Stomach (tissue), 9 donors: ENCODE data around the gene MSI2. TPM values are rescaled to one million over a fixed set of nuclear protein-coding genes. Genes with fewer than 3 reads are reported as not detected.

Experiments
- DNase-seq, 2 donors: peaks; one replicate each; pipeline versions ENCODE4 v3.0.0 to v3.0.0-alpha.2; 2013 to 2019
- H3K27ac ChIP-seq, 5 donors: fragments of 200-600 bp in 4 of 5; sonication (generic) in 4 of 5; one replicate each; pipeline ENCODE4 v1.5.1; 2013 to 2019; ENCODE audit warnings: mild to moderate bottlenecking in 1 of 5, moderate library complexity in 1 of 5
- H3K27me3 ChIP-seq, 3 donors: fragments of 200-600 bp; sonication (generic); one replicate each; pipeline ENCODE4 v1.5.1; 2017 to 2019; ENCODE audit warnings: mixed run types in 1 of 3
- H3K36me3 ChIP-seq, 4 donors: fragments of 200-600 bp; sonication (generic); 1 replicate in 3 of 4; 2 replicates in 1 of 4; pipeline ENCODE4 v1.5.1; 2016 to 2019
- H3K4me1 ChIP-seq, 4 donors: fragments of 200-600 bp; sonication (generic); one replicate each; pipeline ENCODE4 v1.5.1; 2016 to 2019
- H3K4me3 ChIP-seq, 4 donors: fragments of 200-600 bp; sonication (generic) in 3 of 4; one replicate each; pipeline ENCODE4 v1.5.1; 2016 to 2019; ENCODE audit warnings: mild to moderate bottlenecking in 1 of 4
- H3K9me3 ChIP-seq, 4 donors: fragments of 200-600 bp; sonication (generic); one replicate each; pipeline ENCODE4 v1.5.1; 2016 to 2019
- CTCF ChIP-seq, 7 experiments: fragments of 450-650 bp in 4 of 7; fragments of 200-600 bp in 3 of 7; sonication (generic) in 3 of 7; IDR thresholded peaks; one replicate each; pipeline ENCODE4 v1.5.1; 2016 to 2019; ENCODE audit warnings: antibody characterized with exemption in 7 of 7, control low read depth in 2 of 7, mild to moderate bottlenecking in 1 of 7
- EP300 ChIP-seq: sonication (generic); formaldehyde crosslinking; IDR thresholded peaks from one replicate; pipeline ENCODE4 v1.6.1; 2017; ENCODE audit warnings: antibody characterized with exemption
- POLR2A ChIP-seq, 4 donors: fragments of 450-650 bp; IDR thresholded peaks; one replicate each; pipeline ENCODE4 v1.6.1; 2016; ENCODE audit warnings: antibody characterized with exemption in 4 of 4, control low read depth in 2 of 4, mild to moderate bottlenecking in 1 of 4, moderate library complexity in 1 of 4
- POLR2AphosphoS5 ChIP-seq, 3 donors: sonication (generic); formaldehyde crosslinking; IDR thresholded peaks; one replicate each; pipeline ENCODE4 v1.6.1; 2016; ENCODE audit warnings: antibody characterized with exemption in 3 of 3
- WGBS, 5 donors: extraction: QIAGEN DNeasy Blood & Tissue Kit in 3 of 5; methylation state at CpG; one replicate each; pipeline versions ENCODE4 v1.1.5 to v1.1.7; 2013 to 2018; 5-methylcytosine and 5-hydroxymethylcytosine counted together
- intact Hi-C: fragments of 100-400 bp; cut with DNase I; formaldehyde crosslinking; loops from one replicate; pipeline ENCODE4 v1.15.1; 2023; ENCODE audit warnings: low total_unique reads
- polyA plus RNA-seq, 3 donors: library from polyadenylated mRNA; stranded (reverse); fragments of 200-250 nt; gene quantifications; one replicate each; pipeline ENCODE4 v1.2.3, GENCODE V29; 2013
- total RNA-seq, 5 donors: library from RNA; depleted of rRNA; stranded (reverse); fragments of >200 nt; gene quantifications; one replicate each; pipeline versions ENCODE4 v1.1.0 to v1.2.3, GENCODE V29; 2014 to 2016
- donor health status: healthy with polysubstance abuse.
- donor health status: Bipolar disorder and iron deficiency.
- donor health status: healthy.

Gene MSI2
- total and polyA plus RNA-seq, 8 donors = 8.3 to 72.4 (median 22.9) TPM

DNA sequence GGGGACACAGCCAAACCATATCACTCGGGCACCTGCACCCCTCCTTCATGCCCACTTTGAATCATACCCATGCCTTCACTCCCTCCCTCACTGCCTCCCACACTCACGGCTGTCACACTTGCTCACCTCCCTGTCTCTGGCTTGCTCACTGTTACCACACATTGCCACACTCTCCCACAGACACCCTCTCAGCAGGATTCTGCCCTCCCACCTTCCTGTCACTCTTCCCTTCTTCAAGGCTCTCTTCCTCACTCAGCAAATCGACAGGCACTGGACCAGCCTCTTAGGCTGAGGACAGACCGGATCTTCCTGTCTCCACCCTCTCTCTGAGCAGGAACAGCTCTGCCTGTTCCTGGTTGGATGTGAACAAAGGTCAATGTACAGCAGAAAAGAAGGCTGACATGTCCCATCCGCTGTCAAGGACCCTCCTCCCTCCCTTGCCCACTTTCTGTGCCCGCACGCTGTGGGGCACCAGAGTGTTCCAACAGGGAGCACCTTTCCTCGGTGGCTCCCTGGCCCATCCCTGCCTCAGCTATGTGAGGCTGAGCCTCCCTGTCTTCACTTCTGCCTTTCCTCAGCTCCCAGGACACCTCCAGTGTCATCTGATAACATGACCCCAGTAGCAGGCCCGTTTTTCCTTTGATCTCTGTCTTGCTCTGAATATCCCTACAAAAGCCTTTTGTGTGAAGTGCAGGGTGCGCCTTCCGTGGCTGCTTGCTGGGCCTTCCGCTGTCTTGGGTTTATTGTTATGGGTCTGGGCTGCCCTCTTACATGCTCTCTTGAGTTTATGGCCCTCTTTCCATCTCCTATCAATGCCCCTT lies 441.8 kb downstream of the MSI2 start:
- Histone ChIP-seq H3K4me1 (peaks cover 0 to 7% (median 0%) of the 10 kb centered on the region in 4 donors), H3K27me3 (peaks cover 0 to 3% (median 0%) of the 10 kb centered on the region in 3 donors), H3K36me3 (no peaks in the 10 kb centered on the region), H3K4me3 (no peak overlapping the region), H3K9me3 (no peaks in the 10 kb centered on the region), H3K27ac (no peak overlapping the region)
- intact Hi-C loops = no loop called here
- DNase-seq = no peak
- 62 to 72% (median 66%) methylated on average over 12 of the region's 12 CpGs for WGBS, 5 donors
- TF ChIP-seq EP300 (no peak), POLR2A (IDR thresholded peaks at IDR 0.05) (no peak), CTCF (IDR thresholded peaks at IDR 0.05) (no peak), POLR2AphosphoS5 (IDR thresholded peaks at IDR 0.05) (no peak)

- Histone ChIP-seq H3K27ac (no peak overlapping the region), H3K9me3 (no peaks in the 10 kb centered on the region), H3K36me3 (no peaks in the 10 kb centered on the region), H3K4me3 (no peak overlapping the region), H3K4me1 (peaks cover 0 to 7% (median 0%) of the 10 kb centered on the region in 4 donors), H3K27me3 (peaks cover 0 to 3% (median 0%) of the 10 kb centered on the region in 3 donors)
- no peak for DNase-seq
- no peak for TF ChIP-seq POLR2A (IDR thresholded peaks at IDR 0.05)
- no peak for TF ChIP-seq EP300
- TF ChIP-seq POLR2AphosphoS5 (IDR thresholded peaks at IDR 0.05) = no peak
- no peak for TF ChIP-seq CTCF (IDR thresholded peaks at IDR 0.05)
- intact Hi-C loops = no loop called here
- 60 to 83% (median 75%) methylated on average over 9 of the region's 9 CpGs for WGBS, 5 donors
Observed at GRCh38 chr17:57699751-57700219, 443.5 kb downstream of the MSI2 start.

DNA sequence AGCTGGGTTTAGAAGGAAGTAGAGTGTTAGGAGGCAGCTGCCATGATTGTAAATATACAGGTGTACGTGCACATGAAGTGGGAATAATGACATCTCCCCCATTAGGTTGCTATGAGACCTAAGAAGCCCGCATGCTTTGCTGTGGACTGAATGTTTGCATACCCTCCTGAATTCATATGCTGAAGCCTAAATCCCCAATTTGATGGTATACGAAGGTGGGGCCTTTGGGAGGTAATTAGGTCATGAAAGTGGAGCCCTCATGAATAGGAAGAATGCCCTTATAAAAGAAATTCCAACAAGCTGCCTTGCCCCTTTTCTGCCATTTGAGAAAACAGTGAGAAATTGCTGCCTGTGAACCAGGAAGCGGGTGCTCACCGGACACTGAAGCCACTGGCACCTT lies 444.8 kb downstream of the MSI2 start:
- intact Hi-C loops = no loop called here
- no peaks in the 10 kb centered on the region for H3K36me3 ChIP-seq
- H3K9me3 ChIP-seq = no peaks in the 10 kb centered on the region
- TF ChIP-seq POLR2AphosphoS5 (IDR thresholded peaks at IDR 0.05) (no peak), EP300 (no peak), CTCF (IDR thresholded peaks at IDR 0.05) (no peak), POLR2A (IDR thresholded peaks at IDR 0.05) (no peak)
- H3K27ac ChIP-seq = no peak overlapping the region
- peaks cover 0 to 3% (median 0%) of the 10 kb centered on the region in 3 donors for H3K27me3 ChIP-seq
- no peak overlapping the region for H3K4me3 ChIP-seq
- DNase-seq = no peak
- H3K4me1 ChIP-seq = peaks cover 0 to 7% (median 0%) of the 10 kb centered on the region in 4 donors
- 86 to 94% (median 90%) methylated on average over 5 of the region's 5 CpGs for WGBS, 5 donors

DNA sequence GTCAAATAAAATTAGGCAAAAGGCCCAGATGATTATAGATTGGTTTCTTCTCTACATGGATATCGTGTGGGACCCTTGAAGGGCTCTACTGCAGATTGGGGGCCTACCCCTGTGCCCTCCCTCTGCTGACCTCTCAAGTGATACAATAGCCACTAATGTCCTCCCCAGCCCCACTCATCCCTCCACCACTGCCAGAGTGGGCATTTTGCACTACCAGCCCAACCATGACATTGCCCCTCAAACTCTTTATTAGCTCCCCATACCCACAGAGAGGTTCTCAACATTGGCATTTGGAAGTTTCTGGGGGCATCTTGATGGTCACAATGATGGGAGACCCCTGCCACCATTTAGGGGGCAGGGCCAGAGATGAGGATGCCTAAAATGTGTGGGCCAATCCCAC lies 446.9 kb downstream of the MSI2 start:
- intact Hi-C loops = no loop called here
- WGBS, 5 donors = 89 to 100% (median 93%) methylated on average over 1 of the region's 1 CpG
- no peaks in the 10 kb centered on the region for H3K9me3 ChIP-seq

More for the DNA sequence above, 446.9 kb downstream of the MSI2 start:
- Histone ChIP-seq H3K27ac (no peak overlapping the region), H3K4me1 (peaks cover 0 to 9% (median 3%) of the 10 kb centered on the region in 4 donors), H3K4me3 (no peak overlapping the region), H3K36me3 (no peaks in the 10 kb centered on the region), H3K27me3 (no peaks in the 10 kb centered on the region)
- TF ChIP-seq POLR2A (IDR thresholded peaks at IDR 0.05) = no peak
- TF ChIP-seq CTCF (IDR thresholded peaks at IDR 0.05) = no peak
- no peak for DNase-seq
